Astrocyte of the cerebellum (primary cell): Measurements from ENCODE around the gene ARL10.
A peak's percentile ranks its signal among the peaks of the same experiment; 100 is the strongest.

Experiments
- DNase-seq: peaks from one replicate; pipeline ENCODE4 v3.0.0-alpha.2; 2011; ENCODE audit warnings: low read depth
- H3K4me3 ChIP-seq: 2 replicates; pipeline ENCODE4 v1.5.1; 2011; ENCODE audit warnings: mild to moderate bottlenecking, low read depth, low read length, moderate library complexity
- CTCF ChIP-seq: IDR thresholded peaks from 2 replicates; pipeline ENCODE4 v1.5.1; 2012; ENCODE audit warnings: low read length, low read depth, moderate library complexity, mild to moderate bottlenecking; ENCODE audit errors: missing control alignments
- in situ Hi-C: cut with HindIII; loops from 2 replicates; pipeline ENCODE4 v1.10.0; 2017; ENCODE audit warnings: low sequenced_read_pairs

Gene ARL10

GRCh38 chr5:176424181-176424580 lies 58.9 kb downstream of the ARL10 start:
- in situ Hi-C loops = no loop called here
- no peak for TF ChIP-seq CTCF
- DNase-seq = no peak
- no peak overlapping the region for H3K4me3 ChIP-seq

- H3K4me3 ChIP-seq = no peak overlapping the region
- no peak for TF ChIP-seq CTCF
- DNase-seq = peak; percentile 73
- in situ Hi-C loops = no loop called here
Observed at GRCh38 chr5:176425138-176425537, 59.9 kb downstream of the ARL10 start.

GRCh38 chr5:176425791-176426190 lies 60.5 kb downstream of the ARL10 start:
- DNase-seq = no peak
- TF ChIP-seq CTCF = no peak
- H3K4me3 ChIP-seq = no peak overlapping the region
- in situ Hi-C loops = no loop called here

GRCh38 chr5:176426876-176427275 lies 61.6 kb downstream of the ARL10 start:
- TF ChIP-seq CTCF = no peak
- in situ Hi-C loops = no loop called here
- no peak overlapping the region for H3K4me3 ChIP-seq
- DNase-seq = no peak

GRCh38 chr5:176427971-176428370 lies 62.7 kb downstream of the ARL10 start:
- no peak for DNase-seq
- H3K4me3 ChIP-seq = no peak overlapping the region
- in situ Hi-C loops = no loop called here
- no peak for TF ChIP-seq CTCF

GRCh38 chr5:176429972-176430371 lies 64.7 kb downstream of the ARL10 start:
- H3K4me3 ChIP-seq = no peak overlapping the region
- DNase-seq = no peak
- no peak for TF ChIP-seq CTCF
- in situ Hi-C loops = no loop called here
